K562 (cell line): ENCODE data around the gene ST6GAL1. TPM values are rescaled to one million over a fixed set of nuclear protein-coding genes. Genes with fewer than 3 reads are reported as not detected.

Experiments
- BCL6 ChIP-seq: fragments of 250-450 bp; sonication (Bioruptor Pico); IDR thresholded peaks from 2 replicates; pipeline ENCODE4 v1.4.0; 2020
- GATAD2A ChIP-seq: fragments of 450-650 bp; IDR thresholded peaks from 2 replicates; pipeline ENCODE4 v1.6.1; 2017
- ILF3 ChIP-seq: fragments of 450-650 bp; IDR thresholded peaks from 2 replicates; pipeline ENCODE4 v1.6.1; 2018; ENCODE audit warnings: antibody characterized with exemption, mild to moderate bottlenecking, moderate library complexity, borderline replicate concordance
- MGA ChIP-seq: fragments of 450-650 bp; IDR thresholded peaks from 2 replicates; pipeline ENCODE4 v1.6.1; 2016; ENCODE audit warnings: mild to moderate bottlenecking, moderate library complexity
- NCOR1 ChIP-seq: fragments of 450-650 bp; IDR thresholded peaks from 2 replicates; pipeline ENCODE4 v1.6.1; 2016; ENCODE audit warnings: mild to moderate bottlenecking, moderate library complexity
- NFE2 ChIP-seq: IDR thresholded peaks from 2 replicates; pipeline ENCODE4 v1.6.1; 2014; ENCODE audit warnings: antibody characterized with exemption, low read depth
- NR2C1 ChIP-seq, 2 experiments: fragments of 450-650 bp; IDR thresholded peaks; 2 replicates each; pipeline ENCODE4 v1.6.1; 2017; ENCODE audit warnings: mild to moderate bottlenecking in 2 of 2, antibody characterized with exemption in 1 of 2, inconsistent platforms in 1 of 2, missing compliant biosample characterization in 1 of 2, missing genetic modification characterization in 1 of 2
- NR2C2 ChIP-seq, 2 experiments: fragments of 200-800 bp in 1 of 2; sonication (Bioruptor generic) in 1 of 2; sonication (generic) in 1 of 2; formaldehyde crosslinking in 1 of 2; IDR thresholded peaks; 2 replicates each; pipeline versions ENCODE4 v1.6.1 to v1.8.0; 2016 to 2022; ENCODE audit warnings: mild to moderate bottlenecking in 1 of 2, missing compliant biosample characterization in 1 of 2, missing genetic modification characterization in 1 of 2, missing genetic modification reagents in 1 of 2
- SLC30A9 ChIP-seq: fragments of 250-450 bp; sonication (Bioruptor Pico); IDR thresholded peaks from 2 replicates; pipeline ENCODE4 v1.8.0; 2022; ENCODE audit warnings: mild to moderate bottlenecking, moderate library complexity
- SMAD4 ChIP-seq: fragments of 250-450 bp; sonication (Bioruptor Pico); conservative IDR thresholded peaks from 2 replicates; pipeline ENCODE4 v1.8.0; 2021; ENCODE audit warnings: inconsistent platforms, mild to moderate bottlenecking, moderate library complexity
- ZFX ChIP-seq: sonication (generic); formaldehyde crosslinking; IDR thresholded peaks from 2 replicates; pipeline ENCODE4 v1.8.0; 2022; ENCODE audit warnings: mild to moderate bottlenecking, missing genetic modification reagents, moderate library complexity
- ZNF174 ChIP-seq: fragments of 250-450 bp; sonication (Bioruptor Pico); IDR thresholded peaks from 2 replicates; pipeline ENCODE4 v1.4.0; 2020; ENCODE audit warnings: mild to moderate bottlenecking
- ZNF280A ChIP-seq: fragments of 450-650 bp; IDR thresholded peaks from 2 replicates; pipeline ENCODE4 v1.6.1; 2018; ENCODE audit warnings: mild to moderate bottlenecking, low read depth; ENCODE audit not compliant: partially characterized antibody
- polyA plus RNA-seq, 8 experiments: library from polyadenylated mRNA; depleted of rRNA in 4 of 8; stranded (reverse) in 5 of 8; unstranded in 3 of 8; fragments of >200 nt; fragmentation: Nextera tagmentation in 2 of 8; fragmentation: Illumina TruSeq in 1 of 8; extraction: Ambion mirVana in 2 of 8; extraction: Trizol in 1 of 8; gene quantifications; 2 replicates each; pipeline versions ENCODE4 v1.2.1 to v1.2.3, GENCODE V29; 2011 to 2014; ENCODE audit warnings: inconsistent platforms in 1 of 8, missing spikeins in 1 of 8
- total RNA-seq, 7 experiments: library from RNA; depleted of rRNA in 6 of 7; stranded (reverse); fragments of >200 nt in 6 of 7; fragmentation: Illumina TruSeq in 2 of 7; extraction: Trizol in 2 of 7; gene quantifications; 2 replicates each; pipeline versions ENCODE4 v1.2.1 to v1.2.3, GENCODE V29; 2011 to 2021; ENCODE audit warnings: low replicate concordance in 1 of 7

The ST6GAL1 gene
- total and polyA plus RNA-seq, 9 of the 15 experiments (the other 6 are each of a cell fraction or from before 2014, with no cell fraction given), result 31.9 to 145 (median 71.0) TPM

- peak; percentile 85 for TF ChIP-seq MGA
- TF ChIP-seq NR2C1 (IDR thresholded peaks at IDR 0.05), result no peak
- TF ChIP-seq NR2C1 (tag; IDR thresholded peaks at IDR 0.05), result no peak
- TF ChIP-seq BCL6, result no peak
- TF ChIP-seq NR2C2 (CRISPR knock-in tag; IDR thresholded peaks at IDR 0.05), result no peak
- TF ChIP-seq NR2C2 (tag; IDR thresholded peaks at IDR 0.05), result 0 out of 2 replicates have a peak, but pooled peaks have one; percentile 26
- TF ChIP-seq SLC30A9 (CRISPR knock-in tag), result no peak
- no peak for TF ChIP-seq ZFX (CRISPR knock-in tag)
- no peak for TF ChIP-seq ILF3
- 0 out of 2 replicates have a peak, but pooled peaks have one; percentile 69 for TF ChIP-seq SMAD4 (CRISPR knock-in tag)
- TF ChIP-seq NFE2, result peak; percentile 26; the same call in 1 of the 2 replicates
- TF ChIP-seq ZNF174 (CRISPR knock-in tag), result no peak
- TF ChIP-seq GATAD2A, result no peak
- no peak for TF ChIP-seq NCOR1
- TF ChIP-seq ZNF280A, result no peak
Observed at GRCh38 chr3:186955898-186956696, 25.8 kb downstream of the ST6GAL1 start (continued).
